Measurements from ENCODE around the gene C5orf47. TPM values are rescaled to one million over a fixed set of nuclear protein-coding genes. Genes with fewer than 3 reads are reported as not detected.

C5orf47 gene
- total and polyA plus RNA-seq, 7 donors, result not detected

GRCh38 chr5:173969167-173970049, 19.6 kb upstream of the C5orf47 start:
- WGBS, 2 donors, result 76 to 85% methylated on average over 12 of the region's 12 CpGs
- no peaks in the 10 kb centered on the region for H3K27me3 ChIP-seq
- no peak for TF ChIP-seq CTCF (IDR thresholded peaks at IDR 0.05)
- H3K36me3 ChIP-seq, result no peaks in the 10 kb centered on the region
- H3K4me1 ChIP-seq, result peaks cover 0 to 11% (median 5%) of the 10 kb centered on the region in 4 donors
- DNase-seq, result no peak
- no peak overlapping the region for H3K4me3 ChIP-seq
- no peaks in the 10 kb centered on the region for H3K9me3 ChIP-seq
- no peak overlapping the region for H3K27ac ChIP-seq
- intact Hi-C loops (cut with DNase I), result no loop called here

- Histone ChIP-seq H3K9me3 (no peaks in the 10 kb centered on the region), H3K4me1 (peaks cover 0 to 11% (median 5%) of the 10 kb centered on the region in 4 donors), H3K4me3 (no peak overlapping the region), H3K27ac (no peak overlapping the region), H3K36me3 (no peaks in the 10 kb centered on the region), H3K27me3 (no peaks in the 10 kb centered on the region)
- intact Hi-C loops (cut with DNase I), result no loop called here
- TF ChIP-seq POLR2A (IDR thresholded peaks at IDR 0.05) (no peak), CTCF (IDR thresholded peaks at IDR 0.05) (no peak), POLR2AphosphoS5 (IDR thresholded peaks at IDR 0.05) (no peak), EP300 (IDR thresholded peaks at IDR 0.05) (no peak)
- DNase-seq, result no peak
- WGBS, 2 donors, result 89 to 90% methylated on average over 18 of the region's 18 CpGs
Observed at GRCh38 chr5:173970878-173971650, 17.9 kb upstream of the C5orf47 start.

GRCh38 chr5:173971681-173972345, 17.2 kb upstream of the C5orf47 start:
- WGBS, 2 donors, result 93 to 95% methylated on average over 5 of the region's 5 CpGs
- no peak for DNase-seq
- Histone ChIP-seq H3K27ac (no peak overlapping the region), H3K4me3 (no peak overlapping the region), H3K36me3 (no peaks in the 10 kb centered on the region), H3K4me1 (peaks cover 0 to 11% (median 5%) of the 10 kb centered on the region in 4 donors), H3K27me3 (no peaks in the 10 kb centered on the region), H3K9me3 (no peaks in the 10 kb centered on the region)
- intact Hi-C loops (cut with DNase I), result loop anchor here (2.0 kb wide), 1 partner anchor 81 kb away; no protein-coding TSS in a partner anchor
- no peak for TF ChIP-seq POLR2AphosphoS5 (IDR thresholded peaks at IDR 0.05)
- no peak for TF ChIP-seq CTCF (IDR thresholded peaks at IDR 0.05)
- TF ChIP-seq POLR2A (IDR thresholded peaks at IDR 0.05), result no peak
- no peak for TF ChIP-seq EP300 (IDR thresholded peaks at IDR 0.05)

GRCh38 chr5:173972607-173972924, 16.4 kb upstream of the C5orf47 start:
- Histone ChIP-seq H3K9me3 (no peaks in the 10 kb centered on the region), H3K36me3 (no peaks in the 10 kb centered on the region), H3K4me3 (peak overlapping the region; percentile 18 to 51 (median 46)), H3K27ac (peak overlapping the region in 1 of 4 donors; percentile 38), H3K4me1 (peaks cover 0 to 11% (median 5%) of the 10 kb centered on the region in 4 donors), H3K27me3 (no peaks in the 10 kb centered on the region)
- WGBS, 2 donors, result 68 to 77% methylated on average over 6 of the region's 6 CpGs
- intact Hi-C loops (cut with DNase I), result loop anchor here (2.0 kb wide), 1 partner anchor 82 kb away; no protein-coding TSS in a partner anchor
- no peak for DNase-seq
- TF ChIP-seq CTCF (IDR thresholded peaks at IDR 0.05) (no peak), POLR2AphosphoS5 (IDR thresholded peaks at IDR 0.05) (no peak), EP300 (IDR thresholded peaks at IDR 0.05) (no peak), POLR2A (IDR thresholded peaks at IDR 0.05) (no peak)

Data from sigmoid colon (tissue), 7 donors.